WTC11 (cell line): Measurements from ENCODE around the gene TLE4. TPM values are rescaled to one million over a fixed set of nuclear protein-coding genes. Genes with fewer than 3 reads are reported as not detected.

Experiments used
- ATAC-seq: fragments of 200-7000 bp; cut with Tn5 transposase; 2 replicates; pipeline ENCODE4 v1.10.0; 2021; ENCODE audit warnings: mild to moderate bottlenecking, moderate library complexity
- CTCF ChIA-PET: fragments of 300-600 bp; sonication (Branson Sonifier 250); formaldehyde crosslinking; loops from one replicate; lab custom pipeline; 2021; ENCODE audit warnings: antibody characterized with exemption; lab: Charles Lee
- POLR2A ChIA-PET: fragments of 350-600 bp; sonication (Branson Sonifier 250); formaldehyde crosslinking; loops from one replicate; lab custom pipeline; 2021; ENCODE audit warnings: antibody characterized with exemption; lab: Charles Lee
- DNase-seq: peaks from one replicate; pipeline ENCODE4 v3.0.0; 2021; ENCODE audit warnings: low spot score
- H3K27ac Mint-ChIP-seq: 2 replicates; pipeline ENCODE4 v1.8.0; 2021; ENCODE audit warnings: mixed read lengths
- H3K27me3 Mint-ChIP-seq: 2 replicates; pipeline ENCODE4 v1.8.0; 2021; ENCODE audit warnings: low read depth, mild to moderate bottlenecking, moderate library complexity, mixed read lengths
- H3K36me3 Mint-ChIP-seq: 2 replicates; pipeline ENCODE4 v1.8.0; 2021; ENCODE audit warnings: mixed read lengths
- H3K4me1 Mint-ChIP-seq: 2 replicates; pipeline ENCODE4 v1.8.0; 2022; ENCODE audit warnings: mixed read lengths
- H3K4me3 Mint-ChIP-seq: 2 replicates; pipeline ENCODE4 v1.8.0; 2021; ENCODE audit warnings: mild to moderate bottlenecking, moderate library complexity, mixed read lengths
- H3K9me3 Mint-ChIP-seq: 2 replicates; pipeline ENCODE4 v1.8.0; 2021; ENCODE audit warnings: mixed read lengths
- ARID4B ChIP-seq: sonication (generic); formaldehyde crosslinking; IDR thresholded peaks from 2 replicates; pipeline ENCODE4 v1.8.0; 2023; ENCODE audit warnings: missing genetic modification reagents, mild to moderate bottlenecking, borderline replicate concordance
- E2F5 ChIP-seq: sonication (generic); formaldehyde crosslinking; IDR thresholded peaks from 2 replicates; pipeline ENCODE4 v1.8.1; 2022; ENCODE audit warnings: mild to moderate bottlenecking, moderate library complexity, missing genetic modification reagents
- FOXK1 ChIP-seq: sonication (generic); formaldehyde crosslinking; IDR thresholded peaks from 2 replicates; pipeline ENCODE4 v1.8.0; 2022; ENCODE audit warnings: mild to moderate bottlenecking, moderate library complexity, missing genetic modification reagents
- FOXP4 ChIP-seq: sonication (generic); formaldehyde crosslinking; IDR thresholded peaks from 2 replicates; pipeline ENCODE4 v1.8.0; 2022; ENCODE audit warnings: mild to moderate bottlenecking, missing genetic modification reagents
- HMGA2 ChIP-seq: fragments of 250-450 bp; sonication (Bioruptor Pico); IDR thresholded peaks from 2 replicates; pipeline ENCODE4 v1.4.0; 2021; ENCODE audit warnings: mild to moderate bottlenecking, moderate library complexity
- KAT7 ChIP-seq: sonication (generic); formaldehyde crosslinking; IDR thresholded peaks from 2 replicates; pipeline ENCODE4 v1.8.1; 2023; ENCODE audit warnings: missing genetic modification reagents, mild to moderate bottlenecking, borderline replicate concordance
- NR3C1 ChIP-seq: sonication (generic); formaldehyde crosslinking; conservative IDR thresholded peaks from 2 replicates; pipeline ENCODE4 v1.8.1; 2023; ENCODE audit warnings: low read depth, mild to moderate bottlenecking, missing genetic modification reagents
- PRRX2 ChIP-seq: fragments of 250-450 bp; sonication (Bioruptor Pico); IDR thresholded peaks from 2 replicates; pipeline ENCODE4 v1.8.0; 2021; ENCODE audit warnings: mild to moderate bottlenecking
- SMAD4 ChIP-seq: sonication (generic); formaldehyde crosslinking; IDR thresholded peaks from 2 replicates; pipeline ENCODE4 v1.8.0; 2022; ENCODE audit warnings: mild to moderate bottlenecking, missing genetic modification reagents
- TP53 ChIP-seq: sonication (generic); formaldehyde crosslinking; IDR thresholded peaks from 2 replicates; pipeline ENCODE4 v1.8.1; 2023; ENCODE audit warnings: mild to moderate bottlenecking, missing genetic modification reagents
- ZNF138 ChIP-seq: sonication (generic); formaldehyde crosslinking; conservative IDR thresholded peaks from 2 replicates; pipeline ENCODE4 v1.8.1; 2022; ENCODE audit warnings: mild to moderate bottlenecking, moderate library complexity, missing genetic modification reagents
- ZNF219 ChIP-seq: sonication (generic); formaldehyde crosslinking; IDR thresholded peaks from 2 replicates; pipeline ENCODE4 v1.8.0; 2023; ENCODE audit warnings: missing genetic modification reagents, mild to moderate bottlenecking, borderline replicate concordance
- ZNF232 ChIP-seq: sonication (generic); formaldehyde crosslinking; IDR thresholded peaks from 2 replicates; pipeline ENCODE4 v1.8.0; 2022; ENCODE audit warnings: mild to moderate bottlenecking, missing genetic modification reagents
- ZNF532 ChIP-seq: fragments of 250-450 bp; sonication (Bioruptor Pico); IDR thresholded peaks from 2 replicates; pipeline ENCODE4 v1.9.0; 2021; ENCODE audit warnings: mild to moderate bottlenecking, borderline replicate concordance
- total RNA-seq: library from RNA; stranded (reverse); gene quantifications from 3 replicates; pipeline ENCODE4 v1.2.3, GENCODE V29; 2021
- TF ChIP-seq, protein P1 (sequence below): fragments of 250-450 bp; sonication (Bioruptor Pico); IDR thresholded peaks from 2 replicates; pipeline ENCODE4 v1.9.0; 2021; ENCODE audit warnings: mild to moderate bottlenecking
- TF ChIP-seq, protein P2 (sequence below): sonication (generic); formaldehyde crosslinking; IDR thresholded peaks from 2 replicates; pipeline ENCODE4 v1.8.0; 2023; ENCODE audit warnings: missing genetic modification reagents
- TF ChIP-seq, protein P3 (sequence below): fragments of 250-450 bp; sonication (Bioruptor Pico); IDR thresholded peaks from 2 replicates; pipeline ENCODE4 v1.9.0; 2021; ENCODE audit warnings: mild to moderate bottlenecking

The TLE4 gene
- total RNA-seq, 1 experiment from 2014 or later: 48.1 TPM

GRCh38 chr9:79603222-79603920, 31.6 kb downstream of the TLE4 start (continued):
- TF ChIP-seq, protein P1, sequence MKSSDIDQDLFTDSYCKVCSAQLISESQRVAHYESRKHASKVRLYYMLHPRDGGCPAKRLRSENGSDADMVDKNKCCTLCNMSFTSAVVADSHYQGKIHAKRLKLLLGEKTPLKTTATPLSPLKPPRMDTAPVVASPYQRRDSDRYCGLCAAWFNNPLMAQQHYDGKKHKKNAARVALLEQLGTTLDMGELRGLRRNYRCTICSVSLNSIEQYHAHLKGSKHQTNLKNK (CRISPR knock-in tag): no peak
- TF ChIP-seq SMAD4 (CRISPR knock-in tag) (no peak), ZNF138 (CRISPR knock-in tag) (no peak), ZNF532 (CRISPR knock-in tag) (no peak), PRRX2 (CRISPR knock-in tag) (no peak), ZNF232 (CRISPR knock-in tag) (no peak), FOXK1 (no peak), TP53 (CRISPR knock-in tag) (no peak)
- TF ChIP-seq, protein P2, sequence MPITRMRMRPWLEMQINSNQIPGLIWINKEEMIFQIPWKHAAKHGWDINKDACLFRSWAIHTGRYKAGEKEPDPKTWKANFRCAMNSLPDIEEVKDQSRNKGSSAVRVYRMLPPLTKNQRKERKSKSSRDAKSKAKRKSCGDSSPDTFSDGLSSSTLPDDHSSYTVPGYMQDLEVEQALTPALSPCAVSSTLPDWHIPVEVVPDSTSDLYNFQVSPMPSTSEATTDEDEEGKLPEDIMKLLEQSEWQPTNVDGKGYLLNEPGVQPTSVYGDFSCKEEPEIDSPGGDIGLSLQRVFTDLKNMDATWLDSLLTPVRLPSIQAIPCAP (CRISPR knock-in tag): no peak
- TF ChIP-seq, all 79 proteins: peak for 0

DNA sequence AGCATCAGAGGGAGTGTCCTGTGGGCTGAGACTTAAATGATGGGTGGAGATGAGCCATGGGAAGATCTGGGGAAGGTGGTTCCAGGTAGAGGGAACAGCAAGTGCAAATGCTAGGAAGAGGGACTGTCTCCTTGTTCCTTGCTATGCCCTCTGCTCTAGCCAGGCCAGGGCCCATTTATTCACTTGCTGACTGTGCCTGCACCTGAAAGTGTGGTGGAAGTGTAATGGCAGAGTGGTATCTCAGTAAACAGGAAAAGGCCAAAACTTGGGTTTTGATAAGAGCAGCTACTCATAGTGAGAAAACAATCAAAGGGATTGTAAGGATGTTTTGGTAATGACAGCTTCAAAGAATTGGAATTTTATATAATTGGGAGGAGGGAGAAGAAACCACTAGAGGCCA, 32.4 kb downstream of the TLE4 start:
- ATAC-seq: no peak
- TF ChIP-seq, protein P3, sequence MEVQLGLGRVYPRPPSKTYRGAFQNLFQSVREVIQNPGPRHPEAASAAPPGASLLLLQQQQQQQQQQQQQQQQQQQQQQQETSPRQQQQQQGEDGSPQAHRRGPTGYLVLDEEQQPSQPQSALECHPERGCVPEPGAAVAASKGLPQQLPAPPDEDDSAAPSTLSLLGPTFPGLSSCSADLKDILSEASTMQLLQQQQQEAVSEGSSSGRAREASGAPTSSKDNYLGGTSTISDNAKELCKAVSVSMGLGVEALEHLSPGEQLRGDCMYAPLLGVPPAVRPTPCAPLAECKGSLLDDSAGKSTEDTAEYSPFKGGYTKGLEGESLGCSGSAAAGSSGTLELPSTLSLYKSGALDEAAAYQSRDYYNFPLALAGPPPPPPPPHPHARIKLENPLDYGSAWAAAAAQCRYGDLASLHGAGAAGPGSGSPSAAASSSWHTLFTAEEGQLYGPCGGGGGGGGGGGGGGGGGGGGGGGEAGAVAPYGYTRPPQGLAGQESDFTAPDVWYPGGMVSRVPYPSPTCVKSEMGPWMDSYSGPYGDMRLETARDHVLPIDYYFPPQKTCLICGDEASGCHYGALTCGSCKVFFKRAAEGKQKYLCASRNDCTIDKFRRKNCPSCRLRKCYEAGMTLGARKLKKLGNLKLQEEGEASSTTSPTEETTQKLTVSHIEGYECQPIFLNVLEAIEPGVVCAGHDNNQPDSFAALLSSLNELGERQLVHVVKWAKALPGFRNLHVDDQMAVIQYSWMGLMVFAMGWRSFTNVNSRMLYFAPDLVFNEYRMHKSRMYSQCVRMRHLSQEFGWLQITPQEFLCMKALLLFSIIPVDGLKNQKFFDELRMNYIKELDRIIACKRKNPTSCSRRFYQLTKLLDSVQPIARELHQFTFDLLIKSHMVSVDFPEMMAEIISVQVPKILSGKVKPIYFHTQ: no peak
- TF ChIP-seq HMGA2 (CRISPR knock-in tag) (no peak), KAT7 (CRISPR knock-in tag) (no peak), NR3C1 (CRISPR knock-in tag) (no peak), ZNF219 (no peak), E2F5 (CRISPR knock-in tag) (no peak), ARID4B (CRISPR knock-in tag) (no peak), FOXP4 (CRISPR knock-in tag) (no peak)
- H3K27ac Mint-ChIP-seq: no peak overlapping the region
- H3K27me3 Mint-ChIP-seq: no peaks in the 10 kb centered on the region
- H3K9me3 Mint-ChIP-seq: peaks cover 26% of the 10 kb centered on the region
- H3K4me1 Mint-ChIP-seq: peaks cover 10% of the 10 kb centered on the region
- CTCF ChIA-PET: interaction anchor here (0.5 kb wide), 1 partner anchor 1235 kb away, joined by 3 read pairs; no protein-coding TSS in a partner anchor
- peaks cover 32% of the 10 kb centered on the region for H3K36me3 Mint-ChIP-seq
- no peak for DNase-seq
- POLR2A ChIA-PET: no interaction called here
- no peak overlapping the region for H3K4me3 Mint-ChIP-seq
